Peyer's patch (tissue), 4 donors: ENCODE results near the gene GADD45G. TPM values are rescaled to one million over a fixed set of nuclear protein-coding genes. Genes with fewer than 3 reads are reported as not detected.

ENCODE experiments used
- DNase-seq, 3 donors: peaks; one replicate each; pipeline ENCODE4 v3.0.0-alpha.2; 2017 to 2019
- H3K27ac ChIP-seq, 4 donors: fragments of 200-600 bp; sonication (generic); one replicate each; pipeline ENCODE4 v1.5.1; 2016 to 2019
- H3K27me3 ChIP-seq, 2 donors: fragments of 200-600 bp; sonication (generic); one replicate each; pipeline ENCODE4 v1.5.1; 2019
- H3K36me3 ChIP-seq, 3 donors: fragments of 200-600 bp; sonication (generic); one replicate each; pipeline ENCODE4 v1.5.1; 2016 to 2019
- H3K4me1 ChIP-seq, 4 donors: fragments of 200-600 bp; sonication (generic); one replicate each; pipeline ENCODE4 v1.5.1; 2016 to 2019
- H3K4me3 ChIP-seq, 4 donors: fragments of 200-600 bp; sonication (generic); 1 replicate in 3 of 4; 2 replicates in 1 of 4; pipeline ENCODE4 v1.5.1; 2016 to 2019; ENCODE audit warnings: mild to moderate bottlenecking in 1 of 4
- H3K9me3 ChIP-seq, 4 donors: fragments of 200-600 bp; sonication (generic); one replicate each; pipeline ENCODE4 v1.5.1; 2016 to 2019; ENCODE audit warnings: mild to moderate bottlenecking in 1 of 4
- POLR2A ChIP-seq, 2 donors: fragments of 450-650 bp; IDR thresholded peaks; one replicate each; pipeline ENCODE4 v1.5.1; 2017; ENCODE audit warnings: antibody characterized with exemption in 2 of 2, mild to moderate bottlenecking in 2 of 2, moderate library complexity in 2 of 2
- total RNA-seq, 4 donors: library from RNA; depleted of rRNA; stranded (reverse); fragments of >200 nt; gene quantifications; one replicate each; pipeline ENCODE4 v1.1.0, GENCODE V29; 2016
- TF ChIP-seq, protein P1 (sequence below), 6 experiments: fragments of 450-650 bp in 4 of 6; fragments of 200-600 bp in 2 of 6; sonication (generic) in 1 of 6; IDR thresholded peaks; one replicate each; pipeline ENCODE4 v1.5.1; 2017 to 2019; ENCODE audit warnings: antibody characterized with exemption in 6 of 6, mild to moderate bottlenecking in 3 of 6, moderate library complexity in 1 of 6

Gene GADD45G
- total RNA-seq, 4 donors from 2014 or later, result 8.7 to 37.1 (median 12.8) TPM

- no peak for DNase-seq
- Histone ChIP-seq H3K27me3 (no peaks in the 10 kb centered on the region), H3K4me3 (no peak overlapping the region), H3K9me3 (peaks cover 0 to 2% (median 0%) of the 10 kb centered on the region in 4 donors), H3K36me3 (no peaks in the 10 kb centered on the region), H3K27ac (no peak overlapping the region), H3K4me1 (no peaks in the 10 kb centered on the region)
- no peak for TF ChIP-seq POLR2A (IDR thresholded peaks at IDR 0.05)
- TF ChIP-seq, protein P1, sequence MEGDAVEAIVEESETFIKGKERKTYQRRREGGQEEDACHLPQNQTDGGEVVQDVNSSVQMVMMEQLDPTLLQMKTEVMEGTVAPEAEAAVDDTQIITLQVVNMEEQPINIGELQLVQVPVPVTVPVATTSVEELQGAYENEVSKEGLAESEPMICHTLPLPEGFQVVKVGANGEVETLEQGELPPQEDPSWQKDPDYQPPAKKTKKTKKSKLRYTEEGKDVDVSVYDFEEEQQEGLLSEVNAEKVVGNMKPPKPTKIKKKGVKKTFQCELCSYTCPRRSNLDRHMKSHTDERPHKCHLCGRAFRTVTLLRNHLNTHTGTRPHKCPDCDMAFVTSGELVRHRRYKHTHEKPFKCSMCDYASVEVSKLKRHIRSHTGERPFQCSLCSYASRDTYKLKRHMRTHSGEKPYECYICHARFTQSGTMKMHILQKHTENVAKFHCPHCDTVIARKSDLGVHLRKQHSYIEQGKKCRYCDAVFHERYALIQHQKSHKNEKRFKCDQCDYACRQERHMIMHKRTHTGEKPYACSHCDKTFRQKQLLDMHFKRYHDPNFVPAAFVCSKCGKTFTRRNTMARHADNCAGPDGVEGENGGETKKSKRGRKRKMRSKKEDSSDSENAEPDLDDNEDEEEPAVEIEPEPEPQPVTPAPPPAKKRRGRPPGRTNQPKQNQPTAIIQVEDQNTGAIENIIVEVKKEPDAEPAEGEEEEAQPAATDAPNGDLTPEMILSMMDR (IDR thresholded peaks at IDR 0.05), result no peak
Observed at GRCh38 chr9:89562186-89562814, 42.5 kb upstream of the GADD45G start.

DNA sequence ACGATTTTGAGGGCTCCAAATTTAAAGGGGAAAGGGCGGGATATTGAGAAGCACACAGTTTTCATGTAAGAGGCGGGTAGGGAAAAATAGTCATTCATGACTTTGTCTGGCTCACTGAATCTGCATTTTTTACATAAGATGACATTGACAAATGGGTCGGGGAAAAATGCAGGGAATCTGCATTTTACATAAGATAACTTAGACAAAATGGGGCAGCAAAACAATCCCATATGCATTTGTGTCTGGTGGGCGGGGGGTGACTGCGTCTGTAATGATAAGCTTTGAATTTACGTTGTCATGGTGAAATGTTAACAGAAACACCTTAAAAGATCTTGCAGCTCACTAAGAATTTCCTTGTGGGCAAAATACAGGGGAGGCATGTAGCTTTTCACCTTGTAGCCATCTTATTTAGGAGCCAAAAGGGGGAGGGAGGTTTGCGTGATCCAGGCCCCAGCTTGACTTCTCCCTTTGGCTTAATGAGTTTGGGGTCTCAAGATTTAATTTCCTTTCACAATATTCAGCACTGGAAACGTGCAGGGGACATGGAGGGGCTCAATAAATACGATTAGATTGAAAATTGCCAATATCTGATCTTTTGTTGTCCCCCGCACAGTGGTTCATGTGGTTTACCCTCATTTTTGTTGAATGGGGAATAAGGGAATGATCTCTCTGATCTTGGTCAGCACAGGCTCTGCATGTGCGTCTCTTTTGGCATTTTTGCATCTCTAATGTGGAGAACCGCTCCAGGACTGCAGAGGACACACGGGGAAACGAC lies 41.1 kb upstream of the GADD45G start:
- no peaks in the 10 kb centered on the region for H3K36me3 ChIP-seq
- no peaks in the 10 kb centered on the region for H3K27me3 ChIP-seq
- no peak overlapping the region for H3K4me3 ChIP-seq
- TF ChIP-seq POLR2A (IDR thresholded peaks at IDR 0.05), result no peak
- TF ChIP-seq, protein P1 (IDR thresholded peaks at IDR 0.05), result no peak
- H3K9me3 ChIP-seq, result peaks cover 0 to 2% (median 0%) of the 10 kb centered on the region in 4 donors
- no peaks in the 10 kb centered on the region for H3K4me1 ChIP-seq
- no peak overlapping the region for H3K27ac ChIP-seq
- no peak for DNase-seq

DNA sequence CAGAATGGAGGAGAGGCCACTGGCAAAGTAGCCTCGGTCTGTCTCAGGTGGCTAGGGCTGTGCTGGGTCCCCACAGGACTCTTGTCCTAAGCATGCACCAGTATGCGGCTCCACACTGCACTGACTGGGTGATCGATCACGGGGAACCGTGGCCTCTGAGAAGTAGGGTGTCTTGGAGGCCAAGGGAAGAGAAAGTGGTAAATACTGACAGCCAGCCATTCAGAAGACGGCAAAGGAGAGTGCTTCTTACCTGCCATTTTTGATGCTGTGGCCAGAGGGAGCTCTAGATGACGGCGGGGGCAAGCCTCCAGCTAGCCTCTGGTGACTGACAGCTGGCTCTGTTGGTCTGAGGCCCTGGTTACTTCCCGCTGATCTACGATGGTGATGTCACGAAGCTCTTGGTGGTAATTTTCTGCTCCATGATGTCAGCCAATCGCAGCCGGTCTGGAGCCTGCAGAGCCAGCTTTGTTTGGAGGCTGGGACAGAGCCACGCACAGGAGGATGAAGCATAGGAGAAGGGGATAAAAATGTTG lies 40.4 kb upstream of the GADD45G start:
- no peak overlapping the region for H3K27ac ChIP-seq
- H3K4me1 ChIP-seq, result no peaks in the 10 kb centered on the region
- H3K36me3 ChIP-seq, result no peaks in the 10 kb centered on the region
- no peak overlapping the region for H3K4me3 ChIP-seq
- no peak for TF ChIP-seq POLR2A (IDR thresholded peaks at IDR 0.05)
- TF ChIP-seq, protein P1 (IDR thresholded peaks at IDR 0.05), result peak in 1 of 6 experiments; percentile 22
- peaks cover 0 to 2% (median 0%) of the 10 kb centered on the region in 4 donors for H3K9me3 ChIP-seq
- H3K27me3 ChIP-seq, result no peaks in the 10 kb centered on the region
- DNase-seq, result no peak

DNA sequence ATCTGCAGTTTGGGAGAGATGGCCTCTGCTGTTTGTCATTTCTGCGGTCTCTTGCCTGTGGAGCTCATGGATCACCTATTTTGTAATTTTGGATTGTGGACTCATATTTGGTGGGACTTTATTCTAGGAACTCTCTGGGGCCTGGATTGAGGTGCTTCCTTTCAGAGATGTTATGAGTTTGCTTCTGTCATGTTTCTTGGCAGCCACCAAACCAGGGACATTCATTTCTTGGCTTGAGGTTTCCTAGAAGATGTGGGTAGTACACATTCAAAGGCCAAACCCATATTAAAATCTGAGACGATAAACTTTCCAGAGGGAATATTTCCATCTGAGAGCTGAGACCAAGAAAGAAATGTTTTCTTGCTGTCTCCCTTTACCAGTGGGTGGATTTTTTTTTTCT lies 37.2 kb upstream of the GADD45G start:
- Histone ChIP-seq H3K4me1 (no peaks in the 10 kb centered on the region), H3K4me3 (no peak overlapping the region), H3K27me3 (no peaks in the 10 kb centered on the region), H3K27ac (no peak overlapping the region), H3K36me3 (no peaks in the 10 kb centered on the region), H3K9me3 (peaks cover 0 to 2% (median 0%) of the 10 kb centered on the region in 4 donors)
- no peak for TF ChIP-seq POLR2A (IDR thresholded peaks at IDR 0.05)
- TF ChIP-seq, protein P1 (IDR thresholded peaks at IDR 0.05), result no peak
- DNase-seq, result no peak

GRCh38 chr9:89574309-89574708 lies 30.5 kb upstream of the GADD45G start:
- no peaks in the 10 kb centered on the region for H3K4me1 ChIP-seq
- no peak overlapping the region for H3K27ac ChIP-seq
- no peaks in the 10 kb centered on the region for H3K27me3 ChIP-seq
- H3K9me3 ChIP-seq, result no peaks in the 10 kb centered on the region
- no peak overlapping the region for H3K4me3 ChIP-seq
- H3K36me3 ChIP-seq, result no peaks in the 10 kb centered on the region
- no peak for DNase-seq
- no peak for TF ChIP-seq POLR2A (IDR thresholded peaks at IDR 0.05)
- TF ChIP-seq, protein P1 (IDR thresholded peaks at IDR 0.05), result no peak
